ENCODE data around the gene KCNQ1. TPM values are rescaled to one million over a fixed set of nuclear protein-coding genes. Genes with fewer than 3 reads are reported as not detected.

Gene KCNQ1
- total and polyA plus RNA-seq, 2 of the 13 experiments (the other 11 are each of a cell fraction or from before 2014, with no cell fraction given), result 0.02 to 0.08 TPM

DNA sequence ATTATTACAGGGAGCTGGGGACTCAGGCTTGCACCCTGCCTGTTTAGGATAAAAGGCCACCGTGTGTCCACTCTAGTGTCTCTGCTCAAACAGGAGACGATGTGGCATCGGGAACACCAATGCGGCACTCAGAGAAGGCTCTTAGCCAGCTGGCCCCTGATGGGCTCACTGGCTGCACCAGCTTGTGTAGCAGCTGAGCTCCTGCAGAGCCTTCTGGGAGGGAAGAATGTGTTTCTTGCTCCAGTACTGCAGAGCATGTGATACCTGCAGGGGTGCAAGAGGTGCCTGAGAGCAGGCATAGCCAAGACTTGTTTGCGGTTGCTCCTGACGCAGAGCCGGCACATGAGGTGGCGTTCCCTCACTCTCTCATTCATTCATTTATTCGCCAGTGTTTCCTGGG is 299.4 kb downstream of the KCNQ1 start:
- in situ Hi-C loops (cut with HindIII; ENCODE audit: extremely low pct_ligation_motif_present, low pct_unique_long_range_greater_than_20kb), result loop anchor here (25.0 kb wide), 1 partner anchor 532 kb away; no protein-coding TSS in a partner anchor

More for the DNA sequence above, 299.4 kb downstream of the KCNQ1 start:
- H2AFZ ChIP-seq (ENCODE audit: low read length), result no peak overlapping the region
- intact Hi-C loops (cut with micrococcal nuclease; ENCODE audit: unreplicated experiment), result no loop called here
- peaks cover 13 to 63% of the 10 kb centered on the region in 2 experiments for H3K27me3 ChIP-seq (ENCODE audit: control insufficient read depth in 1 of 2, insufficient read depth in 2 of 2, low read length in 2 of 2)
- ATAC-seq (no peak), FAIRE-seq (no peak), DNase-seq (ENCODE audit: low spot score) (no peak)
- H4K20me1 ChIP-seq (ENCODE audit: insufficient read depth, low read length), result no peaks in the 10 kb centered on the region
- no peaks in the 10 kb centered on the region for H3K9me3 ChIP-seq (ENCODE audit: low read length)
- TF ChIP-seq, protein P1, sequence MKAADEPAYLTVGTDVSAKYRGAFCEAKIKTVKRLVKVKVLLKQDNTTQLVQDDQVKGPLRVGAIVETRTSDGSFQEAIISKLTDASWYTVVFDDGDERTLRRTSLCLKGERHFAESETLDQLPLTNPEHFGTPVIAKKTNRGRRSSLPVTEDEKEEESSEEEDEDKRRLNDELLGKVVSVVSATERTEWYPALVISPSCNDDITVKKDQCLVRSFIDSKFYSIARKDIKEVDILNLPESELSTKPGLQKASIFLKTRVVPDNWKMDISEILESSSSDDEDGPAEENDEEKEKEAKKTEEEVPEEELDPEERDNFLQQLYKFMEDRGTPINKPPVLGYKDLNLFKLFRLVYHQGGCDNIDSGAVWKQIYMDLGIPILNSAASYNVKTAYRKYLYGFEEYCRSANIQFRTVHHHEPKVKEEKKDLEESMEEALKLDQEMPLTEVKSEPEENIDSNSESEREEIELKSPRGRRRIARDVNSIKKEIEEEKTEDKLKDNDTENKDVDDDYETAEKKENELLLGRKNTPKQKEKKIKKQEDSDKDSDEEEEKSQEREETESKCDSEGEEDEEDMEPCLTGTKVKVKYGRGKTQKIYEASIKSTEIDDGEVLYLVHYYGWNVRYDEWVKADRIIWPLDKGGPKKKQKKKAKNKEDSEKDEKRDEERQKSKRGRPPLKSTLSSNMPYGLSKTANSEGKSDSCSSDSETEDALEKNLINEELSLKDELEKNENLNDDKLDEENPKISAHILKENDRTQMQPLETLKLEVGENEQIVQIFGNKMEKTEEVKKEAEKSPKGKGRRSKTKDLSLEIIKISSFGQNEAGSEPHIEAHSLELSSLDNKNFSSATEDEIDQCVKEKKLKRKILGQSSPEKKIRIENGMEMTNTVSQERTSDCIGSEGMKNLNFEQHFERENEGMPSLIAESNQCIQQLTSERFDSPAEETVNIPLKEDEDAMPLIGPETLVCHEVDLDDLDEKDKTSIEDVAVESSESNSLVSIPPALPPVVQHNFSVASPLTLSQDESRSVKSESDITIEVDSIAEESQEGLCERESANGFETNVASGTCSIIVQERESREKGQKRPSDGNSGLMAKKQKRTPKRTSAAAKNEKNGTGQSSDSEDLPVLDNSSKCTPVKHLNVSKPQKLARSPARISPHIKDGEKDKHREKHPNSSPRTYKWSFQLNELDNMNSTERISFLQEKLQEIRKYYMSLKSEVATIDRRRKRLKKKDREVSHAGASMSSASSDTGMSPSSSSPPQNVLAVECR (CRISPR knock-in tag; IDR thresholded peaks at IDR 0.05; ENCODE audit: borderline replicate concordance), result no peak
- H3K79me2 ChIP-seq (ENCODE audit: insufficient read depth, low read length), result no peaks in the 10 kb centered on the region
- CTCF ChIA-PET (ENCODE audit: low intra/inter-chr PET ratio, low total read pairs), result no interaction called here
- POLR2A ChIA-PET, result interaction anchor here (1.6 to 4.8 kb wide), 2 partner anchors 12 to 44 kb away, joined by 3 to 90 read pairs; partner anchors contain the start of gene KCNQ1OT1
- H3K4me1 ChIP-seq (ENCODE audit: insufficient read depth, low read length), result peaks cover 51% of the 10 kb centered on the region
- no peak overlapping the region for H3K4me3 ChIP-seq (replicated peaks in 1 of 3; ENCODE audit: insufficient read depth in 1 of 3, low read depth in 2 of 3, low read length in 3 of 3)
- BruUV-seq (replicated peaks), result no TSS peak
- WGBS (ENCODE audit: low lambda C conversion rate), result 80% methylated on average over 6 of the region's 9 CpGs
- no peak overlapping the region for H3K9ac ChIP-seq (ENCODE audit: insufficient read depth, low read depth, low read length)
- H3K36me3 ChIP-seq (replicated peaks in 1 of 2; ENCODE audit: control insufficient read depth in 1 of 2, insufficient read depth in 2 of 2, low read length in 2 of 2), result no peaks in the 10 kb centered on the region
- no peak overlapping the region for H3K27ac ChIP-seq (ENCODE audit: extremely low read length, insufficient read depth, low read length)
- H3K4me2 ChIP-seq (ENCODE audit: low read depth, low read length), result no peak overlapping the region

Data from HepG2 (cell line).